Ectodermal cell (in vitro differentiated cells): ENCODE results near the gene AVP.

Experiments
- H3K27ac ChIP-seq: 2 replicates; pipeline ENCODE4 v1.7.0; 2013; ENCODE audit warnings: mild to moderate bottlenecking, low read depth, low read length; ENCODE audit not compliant: insufficient read depth, poor library complexity, severe bottlenecking
- H3K27me3 ChIP-seq: 2 replicates; pipeline ENCODE4 v1.7.0; 2013; ENCODE audit warnings: mild to moderate bottlenecking, low read length; ENCODE audit not compliant: insufficient read depth, control insufficient read depth, poor library complexity, severe bottlenecking
- H3K36me3 ChIP-seq: one replicate; pipeline ENCODE4 v1.7.0; 2013; ENCODE audit warnings: low read length; ENCODE audit not compliant: control insufficient read depth, insufficient read depth
- H3K4me1 ChIP-seq: one replicate; pipeline ENCODE4 v1.7.0; 2013; ENCODE audit warnings: low read length; ENCODE audit not compliant: control insufficient read depth, insufficient read depth
- H3K4me3 ChIP-seq: 2 replicates; pipeline ENCODE4 v1.7.0; 2013; ENCODE audit warnings: low read depth, low read length, control low read depth; ENCODE audit not compliant: insufficient read depth
- H3K9me3 ChIP-seq: 2 replicates; pipeline ENCODE4 v1.7.0; 2013; ENCODE audit warnings: mild to moderate bottlenecking, low read length, moderate library complexity; ENCODE audit not compliant: control insufficient read depth
- WGBS, 2 experiments: methylation state at CpG; one replicate each; pipeline ENCODE4 v1.1.7; 2013; ENCODE audit warnings: missing lambda C conversion rate in 2 of 2; 5-methylcytosine and 5-hydroxymethylcytosine counted together

Gene AVP

GRCh38 chr20:3047486-3048419 is 36.8 kb downstream of the AVP start:
- no peaks in the 10 kb centered on the region for H3K27me3 ChIP-seq
- no peak overlapping the region for H3K27ac ChIP-seq
- peaks cover 10% of the 10 kb centered on the region for H3K4me1 ChIP-seq
- H3K9me3 ChIP-seq, result no peaks in the 10 kb centered on the region
- H3K36me3 ChIP-seq, result peaks cover 18% of the 10 kb centered on the region
- 92 to 95% methylated on average over 14 of the region's 14 CpGs for WGBS, 2 experiments
- no peak overlapping the region for H3K4me3 ChIP-seq

- no peaks in the 10 kb centered on the region for H3K27me3 ChIP-seq
- WGBS, 2 experiments, result 42 to 43% methylated on average over 38 to 39 of the region's 39 CpGs
Measured at GRCh38 chr20:3046677-3047462, 37.7 kb downstream of the AVP start.

DNA sequence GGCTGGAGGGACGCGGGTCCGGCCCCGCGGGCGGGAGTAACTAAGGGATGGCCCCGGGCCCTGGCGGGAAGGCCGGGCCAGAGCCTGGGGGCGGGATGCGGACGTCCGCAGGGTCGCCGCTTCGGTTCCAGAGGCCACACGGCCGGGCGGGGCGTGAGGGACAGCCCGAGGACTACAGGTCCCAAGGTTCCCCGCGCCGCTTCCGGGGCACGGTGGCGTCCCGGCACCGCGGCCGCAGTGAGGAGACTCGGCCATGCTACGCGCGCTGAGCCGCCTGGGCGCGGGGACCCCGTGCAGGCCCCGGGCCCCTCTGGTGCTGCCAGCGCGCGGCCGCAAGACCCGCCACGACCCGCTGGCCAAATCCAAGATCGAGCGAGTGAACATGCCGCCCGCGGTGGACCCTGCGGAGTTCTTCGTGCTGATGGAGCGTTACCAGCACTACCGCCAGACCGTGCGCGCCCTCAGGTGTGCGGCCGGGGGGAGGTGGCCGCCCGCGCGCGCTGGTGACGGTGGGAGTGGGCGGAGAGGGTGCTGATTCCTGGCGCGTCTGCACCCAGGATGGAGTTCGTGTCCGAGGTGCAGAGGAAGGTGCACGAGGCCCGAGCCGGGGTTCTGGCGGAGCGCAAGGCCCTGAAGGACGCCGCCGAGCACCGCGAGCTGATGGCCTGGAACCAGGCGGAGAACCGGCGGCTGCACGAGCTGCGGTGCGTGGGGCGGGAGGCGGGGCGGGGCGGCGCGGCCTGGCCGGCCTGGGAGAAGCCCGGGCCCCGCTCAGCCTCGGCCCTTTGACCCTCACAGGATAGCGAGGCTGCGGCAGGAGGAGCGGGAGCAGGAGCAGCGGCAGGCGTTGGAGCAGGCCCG is 38.5 kb downstream of the AVP start, which contains the start of gene MRPS26:
Gene MRPS26 (plus strand): TSS at position 237 of the 861 bp plus-strand sequence. CDS start 17 bp downstream, at position 254.
- no peaks in the 10 kb centered on the region for H3K9me3 ChIP-seq
- H3K27ac ChIP-seq, result peak within 1 kb of the TSS; percentile 69
- H3K27me3 ChIP-seq, result no peaks in the 10 kb centered on the region
- peaks cover 18% of the 10 kb centered on the region for H3K36me3 ChIP-seq
- WGBS, 2 experiments, result 0 to 1% methylated on average over 104 of the region's 104 CpGs
- peak within 1 kb of the TSS; percentile 98 for H3K4me3 ChIP-seq
- peaks cover 10% of the 10 kb centered on the region for H3K4me1 ChIP-seq

More at GRCh38 chr20:3046677-3047462, 37.7 kb downstream of the AVP start:
- Histone ChIP-seq H3K4me1 (peaks cover 10% of the 10 kb centered on the region), H3K4me3 (peak overlapping the region; percentile 98), H3K27ac (no peak overlapping the region), H3K9me3 (no peaks in the 10 kb centered on the region), H3K36me3 (peaks cover 18% of the 10 kb centered on the region)

GRCh38 chr20:3045042-3045815 is 39.3 kb downstream of the AVP start:
- 7% methylated on average over 24 of the region's 24 CpGs for WGBS, 2 experiments
- Histone ChIP-seq H3K27me3 (no peaks in the 10 kb centered on the region), H3K36me3 (peaks cover 18% of the 10 kb centered on the region), H3K9me3 (no peaks in the 10 kb centered on the region), H3K4me3 (peak overlapping the region; percentile 98), H3K4me1 (peaks cover 10% of the 10 kb centered on the region), H3K27ac (peak overlapping the region; percentile 69)

DNA sequence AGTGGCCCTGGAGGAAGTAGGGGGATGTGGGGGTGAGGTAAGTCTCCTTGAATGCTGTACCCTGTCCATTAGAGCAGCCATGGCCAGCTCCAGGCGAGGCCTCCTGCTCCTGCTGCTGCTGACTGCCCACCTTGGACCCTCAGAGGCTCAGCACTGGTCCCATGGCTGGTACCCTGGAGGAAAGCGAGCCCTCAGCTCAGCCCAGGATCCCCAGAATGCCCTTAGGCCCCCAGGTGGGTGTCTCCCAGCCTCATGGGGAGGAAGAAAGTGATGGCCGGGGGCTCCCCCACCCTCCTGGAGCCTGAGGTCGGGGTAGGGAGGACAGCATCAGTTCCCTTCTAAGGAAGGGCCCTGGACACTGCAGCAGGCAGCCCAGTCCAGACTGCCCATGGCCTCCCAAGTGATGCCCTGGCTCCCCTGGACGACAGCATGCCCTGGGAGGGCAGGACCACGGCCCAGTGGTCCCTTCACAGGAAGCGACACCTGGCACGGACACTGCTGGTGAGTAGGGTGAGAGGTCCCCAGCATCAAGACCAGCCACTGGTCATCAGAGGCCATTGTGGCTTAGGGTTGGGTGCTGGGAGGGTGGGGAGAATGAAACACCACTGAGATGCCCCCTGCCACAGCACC is 40.1 kb downstream of the AVP start:
- Histone ChIP-seq H3K4me1 (peaks cover 10% of the 10 kb centered on the region), H3K27me3 (no peaks in the 10 kb centered on the region), H3K9me3 (no peaks in the 10 kb centered on the region), H3K27ac (no peak overlapping the region), H3K4me3 (no peak overlapping the region), H3K36me3 (peaks cover 14% of the 10 kb centered on the region)
- 95% methylated on average over 8 of the region's 8 CpGs for WGBS, 2 experiments

DNA sequence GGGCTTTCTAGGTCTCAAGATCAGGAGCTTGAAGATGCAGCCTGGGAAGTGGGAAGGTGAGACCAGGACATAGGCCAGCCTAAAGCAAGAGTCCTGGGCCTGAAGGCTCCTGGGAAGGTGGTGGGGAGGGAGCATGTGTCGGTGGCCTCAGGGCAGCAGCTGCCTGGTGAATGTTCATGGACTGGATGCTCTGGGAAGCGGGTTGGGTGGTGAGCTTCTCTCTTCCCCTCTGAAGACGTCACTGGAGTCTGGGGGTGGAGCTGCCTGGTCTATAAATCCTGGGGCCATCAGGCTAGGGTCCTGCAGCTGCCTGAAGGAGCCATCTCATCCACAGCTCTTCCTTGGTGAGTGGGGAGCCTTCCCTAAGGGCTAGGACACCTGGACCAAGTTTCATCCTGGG is 41.2 kb downstream of the AVP start, which contains the start of gene GNRH2:
Gene GNRH2 (plus strand): TSS at position 301 of the 400 bp plus-strand sequence. CDS start 793 bp downstream, outside the sequence.
- no peaks in the 10 kb centered on the region for H3K9me3 ChIP-seq
- no peak within 1 kb of the TSS for H3K27ac ChIP-seq
- H3K36me3 ChIP-seq, result peaks cover 16% of the 10 kb centered on the region
- H3K4me3 ChIP-seq, result no peak within 1 kb of the TSS
- WGBS, 2 experiments, result 93 to 95% methylated on average over 3 of the region's 3 CpGs
- no peaks in the 10 kb centered on the region for H3K27me3 ChIP-seq
- H3K4me1 ChIP-seq, result peaks cover 10% of the 10 kb centered on the region

DNA sequence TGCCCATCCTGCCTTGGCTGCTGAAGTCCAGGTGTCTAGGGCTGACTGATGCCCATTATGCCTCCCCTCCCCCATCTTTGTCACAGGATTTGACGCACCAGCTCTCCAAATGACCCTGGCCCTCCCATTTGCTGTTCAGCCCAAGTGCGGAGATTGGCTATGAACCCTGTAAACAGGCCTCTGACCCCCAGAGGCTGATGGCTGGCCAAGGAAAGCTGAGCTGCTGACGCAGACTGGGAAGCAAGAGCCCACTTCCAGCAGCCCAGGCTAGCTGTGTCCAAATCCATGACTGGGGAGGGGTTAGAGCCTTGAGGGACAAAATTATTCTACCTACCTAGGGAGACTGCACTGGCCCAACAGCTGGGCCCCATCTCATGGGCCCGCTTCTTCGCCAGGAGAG is 41.9 kb downstream of the AVP start:
- peaks cover 9% of the 10 kb centered on the region for H3K36me3 ChIP-seq
- WGBS, 2 experiments, result 93 to 95% methylated on average over 5 of the region's 5 CpGs
- H3K4me1 ChIP-seq, result peaks cover 10% of the 10 kb centered on the region
- H3K27me3 ChIP-seq, result no peaks in the 10 kb centered on the region
- H3K9me3 ChIP-seq, result no peaks in the 10 kb centered on the region
- no peak overlapping the region for H3K4me3 ChIP-seq
- H3K27ac ChIP-seq, result no peak overlapping the region

DNA sequence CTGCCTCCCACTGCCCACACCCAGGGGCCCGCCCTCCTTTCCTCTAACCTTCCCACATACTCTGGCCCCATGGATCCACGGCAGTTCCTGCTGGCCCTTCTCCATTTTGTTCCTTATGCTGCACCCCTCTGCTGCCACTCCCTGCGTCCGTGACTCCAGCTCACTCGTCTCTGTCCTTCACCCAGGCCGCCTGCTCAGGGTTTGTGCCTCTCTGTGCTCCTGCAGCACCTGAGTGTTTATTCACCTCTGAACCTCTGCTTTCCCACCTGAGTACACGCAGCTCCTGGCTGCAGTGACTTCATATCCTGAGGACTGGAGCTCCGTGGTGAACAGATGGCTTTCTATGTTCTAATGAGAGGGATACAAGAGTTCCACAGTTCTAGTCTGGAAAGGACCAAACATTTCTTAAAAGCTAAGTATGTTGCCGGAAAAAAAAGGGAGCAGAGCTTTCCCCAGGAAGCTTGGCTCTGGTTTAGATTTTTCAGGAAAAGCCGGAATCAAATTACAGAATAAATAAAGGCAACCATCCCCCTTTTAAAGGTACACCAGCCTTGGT is 42.6 kb downstream of the AVP start:
- WGBS, 2 experiments, result 80 to 81% methylated on average over 10 of the region's 10 CpGs
- Histone ChIP-seq H3K27me3 (no peaks in the 10 kb centered on the region), H3K27ac (no peak overlapping the region), H3K36me3 (peaks cover 10% of the 10 kb centered on the region), H3K4me1 (peaks cover 3% of the 10 kb centered on the region), H3K9me3 (no peaks in the 10 kb centered on the region), H3K4me3 (no peak overlapping the region)
